ENCODE results near the gene CDKL5.

DNA sequence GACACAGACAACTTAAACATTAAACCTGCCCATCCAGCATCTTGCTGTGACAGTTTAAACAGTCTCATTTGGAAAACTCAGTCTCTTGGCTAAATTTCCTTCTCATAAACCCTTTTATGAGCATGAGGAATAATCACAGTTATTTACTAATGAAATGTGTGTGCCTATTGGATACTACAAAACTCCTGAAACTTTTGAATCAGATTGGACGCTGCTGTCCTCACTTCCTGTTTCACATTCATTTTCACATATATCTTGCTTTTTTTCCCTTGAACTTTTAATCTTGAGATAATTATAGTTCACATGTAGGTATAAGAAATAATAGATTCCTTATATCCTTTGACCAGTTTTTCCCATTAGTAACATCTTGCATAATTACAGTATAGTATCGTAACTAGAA is 111.7 kb downstream of the CDKL5 start:
- TF ChIP-seq, protein P1, sequence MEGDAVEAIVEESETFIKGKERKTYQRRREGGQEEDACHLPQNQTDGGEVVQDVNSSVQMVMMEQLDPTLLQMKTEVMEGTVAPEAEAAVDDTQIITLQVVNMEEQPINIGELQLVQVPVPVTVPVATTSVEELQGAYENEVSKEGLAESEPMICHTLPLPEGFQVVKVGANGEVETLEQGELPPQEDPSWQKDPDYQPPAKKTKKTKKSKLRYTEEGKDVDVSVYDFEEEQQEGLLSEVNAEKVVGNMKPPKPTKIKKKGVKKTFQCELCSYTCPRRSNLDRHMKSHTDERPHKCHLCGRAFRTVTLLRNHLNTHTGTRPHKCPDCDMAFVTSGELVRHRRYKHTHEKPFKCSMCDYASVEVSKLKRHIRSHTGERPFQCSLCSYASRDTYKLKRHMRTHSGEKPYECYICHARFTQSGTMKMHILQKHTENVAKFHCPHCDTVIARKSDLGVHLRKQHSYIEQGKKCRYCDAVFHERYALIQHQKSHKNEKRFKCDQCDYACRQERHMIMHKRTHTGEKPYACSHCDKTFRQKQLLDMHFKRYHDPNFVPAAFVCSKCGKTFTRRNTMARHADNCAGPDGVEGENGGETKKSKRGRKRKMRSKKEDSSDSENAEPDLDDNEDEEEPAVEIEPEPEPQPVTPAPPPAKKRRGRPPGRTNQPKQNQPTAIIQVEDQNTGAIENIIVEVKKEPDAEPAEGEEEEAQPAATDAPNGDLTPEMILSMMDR (conservative IDR thresholded peaks at IDR 0.05): no peak
- no peak for TF ChIP-seq ZFX (IDR thresholded peaks at IDR 0.05)
